Upper lobe of left lung (tissue), 6 donors: ENCODE measurements around the gene TADA1. TPM values are rescaled to one million over a fixed set of nuclear protein-coding genes. Genes with fewer than 3 reads are reported as not detected.

ENCODE experiments used
- ATAC-seq, 2 donors: fragments of 200-7000 bp; cut with Tn5 transposase; one replicate each; pipeline ENCODE4 v1.9.1; 2022; ENCODE audit warnings: mild to moderate bottlenecking in 2 of 2, moderate library complexity in 2 of 2; ENCODE audit not compliant: low FRiP score in 2 of 2
- DNase-seq, 2 donors: peaks; one replicate each; pipeline ENCODE4 v3.0.0-alpha.2; 2019 to 2020
- H3K27ac ChIP-seq, 4 donors: fragments of 200-600 bp; sonication (generic); one replicate each; pipeline ENCODE4 v1.5.1; 2016 to 2019
- H3K27me3 ChIP-seq, 4 donors: fragments of 200-600 bp; sonication (generic); one replicate each; pipeline ENCODE4 v1.5.1; 2017 to 2019
- H3K36me3 ChIP-seq, 4 donors: fragments of 200-600 bp; sonication (generic); one replicate each; pipeline ENCODE4 v1.5.1; 2016 to 2019
- H3K4me1 ChIP-seq, 4 donors: fragments of 200-600 bp; sonication (generic); one replicate each; pipeline ENCODE4 v1.5.1; 2018 to 2019
- H3K4me3 ChIP-seq, 4 donors: fragments of 200-600 bp; sonication (generic); one replicate each; pipeline ENCODE4 v1.5.1; 2017 to 2019; ENCODE audit warnings: mild to moderate bottlenecking in 2 of 4, moderate library complexity in 1 of 4
- H3K9me3 ChIP-seq, 4 donors: fragments of 200-600 bp; sonication (generic); one replicate each; pipeline ENCODE4 v1.5.1; 2018 to 2019
- CTCF ChIP-seq, 6 experiments: fragments of 450-650 bp in 4 of 6; fragments of 200-600 bp in 2 of 6; sonication (generic) in 2 of 6; IDR thresholded peaks; one replicate each; pipeline ENCODE4 v1.5.1; 2016 to 2019; ENCODE audit warnings: antibody characterized with exemption in 6 of 6
- EP300 ChIP-seq, 4 donors: sonication (generic); formaldehyde crosslinking; IDR thresholded peaks; one replicate each; pipeline ENCODE4 v1.5.1; 2017; ENCODE audit warnings: antibody characterized with exemption in 4 of 4, control low read depth in 2 of 4
- POLR2A ChIP-seq, 4 donors: fragments of 450-650 bp; IDR thresholded peaks; one replicate each; pipeline ENCODE4 v1.5.1; 2016 to 2017; ENCODE audit warnings: antibody characterized with exemption in 4 of 4, mild to moderate bottlenecking in 2 of 4
- POLR2AphosphoS5 ChIP-seq, 2 donors: sonication (generic); formaldehyde crosslinking; IDR thresholded peaks; one replicate each; pipeline ENCODE4 v1.5.1; 2017; ENCODE audit warnings: antibody characterized with exemption in 2 of 2
- WGBS, 2 donors: methylation state at CpG; one replicate each; pipeline ENCODE4 v1.1.5; 2017 to 2018; 5-methylcytosine and 5-hydroxymethylcytosine counted together
- total RNA-seq, 6 donors: library from RNA; depleted of rRNA in 4 of 6; stranded (reverse); fragments of >200 nt in 4 of 6; gene quantifications; one replicate each; pipeline versions ENCODE4 v1.1.0 to v1.2.1, GENCODE V29; 2016 to 2021
- donor health status: DM: no; HTN: no; CAD: no; lungs with moderate emphysema.
- donor health status: DM: no; HTN: yes; CAD: no; lungs with severe emphysema.

Gene TADA1
- total RNA-seq, 6 donors from 2014 or later, result 2.6 to 15.3 (median 8.5) TPM

- Histone ChIP-seq H3K4me3 (no peak overlapping the region), H3K27ac (no peak overlapping the region), H3K4me1 (no peaks in the 10 kb centered on the region), H3K36me3 (no peaks in the 10 kb centered on the region), H3K27me3 (no peaks in the 10 kb centered on the region), H3K9me3 (no peaks in the 10 kb centered on the region)
- ATAC-seq (peak in 1 of 2 donors; percentile 57), DNase-seq (no peak)
- TF ChIP-seq POLR2A (IDR thresholded peaks at IDR 0.05), result no peak
- TF ChIP-seq CTCF (IDR thresholded peaks at IDR 0.05), result no peak
- TF ChIP-seq EP300 (IDR thresholded peaks at IDR 0.05), result no peak
- TF ChIP-seq POLR2AphosphoS5 (IDR thresholded peaks at IDR 0.05), result no peak
- WGBS, 2 donors, result 85 to 93% methylated on average over 3 of the region's 3 CpGs
Measured at GRCh38 chr1:166905900-166906299, 29.8 kb upstream of the TADA1 start.

- Histone ChIP-seq H3K36me3 (no peaks in the 10 kb centered on the region), H3K27me3 (no peaks in the 10 kb centered on the region), H3K27ac (no peak overlapping the region), H3K4me3 (no peak overlapping the region), H3K4me1 (no peaks in the 10 kb centered on the region), H3K9me3 (no peaks in the 10 kb centered on the region)
- TF ChIP-seq CTCF (IDR thresholded peaks at IDR 0.05), result no peak
- no peak for TF ChIP-seq POLR2A (IDR thresholded peaks at IDR 0.05)
- TF ChIP-seq POLR2AphosphoS5 (IDR thresholded peaks at IDR 0.05), result no peak
- no peak for TF ChIP-seq EP300 (IDR thresholded peaks at IDR 0.05)
- no peak for ATAC-seq
- no peak for DNase-seq
- whole genome bisulfite sequencing, 2 donors, result 68 to 72% methylated on average over 2 of the region's 2 CpGs
Measured at GRCh38 chr1:166905136-166905535, 29.1 kb upstream of the TADA1 start.

DNA sequence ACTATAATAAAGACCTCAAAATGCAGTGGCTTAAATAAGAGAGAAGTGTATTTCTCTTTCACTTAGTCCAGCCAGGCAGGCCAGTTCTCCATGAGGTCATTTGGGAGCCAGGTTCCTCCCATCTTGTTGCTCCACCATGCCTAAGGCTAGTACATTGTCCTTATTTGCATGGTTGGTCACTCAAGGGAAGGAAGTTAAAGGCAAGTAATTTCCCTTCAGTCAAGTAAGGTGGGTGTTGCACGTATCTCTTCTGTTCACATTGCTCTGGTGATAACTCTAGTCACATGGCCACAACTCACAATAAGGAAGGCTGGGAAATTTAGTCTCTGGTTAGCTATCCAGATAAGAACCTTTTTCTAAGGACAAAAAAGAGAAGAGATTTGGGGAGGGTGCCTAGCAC lies 27.2 kb upstream of the TADA1 start:
- TF ChIP-seq CTCF (IDR thresholded peaks at IDR 0.05), result no peak
- TF ChIP-seq POLR2AphosphoS5 (IDR thresholded peaks at IDR 0.05), result no peak
- TF ChIP-seq EP300 (IDR thresholded peaks at IDR 0.05), result no peak
- TF ChIP-seq POLR2A (IDR thresholded peaks at IDR 0.05), result no peak
- ATAC-seq, result no peak
- WGBS, 2 donors, result 40% methylated on average over 1 of the region's 1 CpG
- no peak overlapping the region for H3K27ac ChIP-seq
- no peaks in the 10 kb centered on the region for H3K9me3 ChIP-seq
- DNase-seq, result peak in 1 of 2 donors; percentile 25
- H3K27me3 ChIP-seq, result no peaks in the 10 kb centered on the region
- no peaks in the 10 kb centered on the region for H3K4me1 ChIP-seq
- no peaks in the 10 kb centered on the region for H3K36me3 ChIP-seq
- H3K4me3 ChIP-seq, result no peak overlapping the region

DNA sequence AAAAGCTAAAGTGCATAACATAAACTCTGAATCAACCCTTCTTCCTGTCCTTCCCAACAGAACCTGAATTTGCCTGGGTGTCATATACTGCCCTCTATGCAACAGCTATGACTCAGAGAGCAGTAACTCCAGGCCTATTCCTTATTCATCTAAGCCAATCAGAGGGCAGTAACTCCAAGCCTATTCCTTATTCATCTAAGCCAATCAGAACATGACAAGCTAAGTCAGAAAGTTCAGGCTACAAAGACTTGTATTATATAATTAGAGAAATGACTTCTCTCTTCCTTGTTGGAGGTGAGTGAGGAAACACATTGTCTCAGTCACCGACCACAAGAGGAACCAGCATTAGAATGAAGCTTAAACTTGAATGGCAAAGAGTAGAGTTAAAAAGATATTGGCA lies 26.2 kb upstream of the TADA1 start:
- 57 to 68% methylated on average over 1 of the region's 1 CpG for WGBS, 2 donors
- Histone ChIP-seq H3K4me1 (no peaks in the 10 kb centered on the region), H3K27ac (no peak overlapping the region), H3K36me3 (no peaks in the 10 kb centered on the region), H3K9me3 (peaks cover 0 to 5% (median 4%) of the 10 kb centered on the region in 4 donors), H3K4me3 (no peak overlapping the region), H3K27me3 (no peaks in the 10 kb centered on the region)
- DNase-seq (no peak), ATAC-seq (peak in 1 of 2 donors; percentile 73)
- no peak for TF ChIP-seq POLR2A (IDR thresholded peaks at IDR 0.05)
- no peak for TF ChIP-seq CTCF (IDR thresholded peaks at IDR 0.05)
- no peak for TF ChIP-seq EP300 (IDR thresholded peaks at IDR 0.05)
- no peak for TF ChIP-seq POLR2AphosphoS5 (IDR thresholded peaks at IDR 0.05)

GRCh38 chr1:166900987-166901386 lies 24.9 kb upstream of the TADA1 start:
- TF ChIP-seq POLR2A (IDR thresholded peaks at IDR 0.05) (no peak), CTCF (IDR thresholded peaks at IDR 0.05) (no peak), EP300 (IDR thresholded peaks at IDR 0.05) (no peak), POLR2AphosphoS5 (IDR thresholded peaks at IDR 0.05) (no peak)
- Histone ChIP-seq H3K4me3 (no peak overlapping the region), H3K9me3 (peaks cover 0 to 6% (median 5%) of the 10 kb centered on the region in 4 donors), H3K27ac (no peak overlapping the region), H3K27me3 (no peaks in the 10 kb centered on the region), H3K36me3 (no peaks in the 10 kb centered on the region), H3K4me1 (no peaks in the 10 kb centered on the region)
- ATAC-seq (no peak), DNase-seq (no peak)
- WGBS, 2 donors, result 36% methylated on average over 4 of the region's 4 CpGs
